HepG2 (cell line): ENCODE data around the gene CDK15. TPM values are rescaled to one million over a fixed set of nuclear protein-coding genes. Genes with fewer than 3 reads are reported as not detected.

Source experiments
- MYC ChIP-seq: sonication (generic); formaldehyde crosslinking; IDR thresholded peaks from 2 replicates; pipeline ENCODE4 v1.9.0; 2021; ENCODE audit warnings: missing genetic modification reagents, borderline replicate concordance
- MYPOP ChIP-seq: sonication (generic); formaldehyde crosslinking; IDR thresholded peaks from 2 replicates; pipeline ENCODE4 v1.8.1; 2023; ENCODE audit warnings: mild to moderate bottlenecking, moderate library complexity, missing genetic modification reagents
- NR1H2 ChIP-seq: sonication (generic); formaldehyde crosslinking; IDR thresholded peaks from 2 replicates; pipeline ENCODE4 v1.8.1; 2022; ENCODE audit warnings: low read depth, missing genetic modification reagents, borderline replicate concordance
- PAXIP1 ChIP-seq: sonication (generic); formaldehyde crosslinking; conservative IDR thresholded peaks from 2 replicates; pipeline ENCODE4 v1.4.0; 2020; ENCODE audit warnings: mild to moderate bottlenecking, missing genetic modification reagents, moderate library complexity
- TRIM22 ChIP-seq: fragments of 450-650 bp; IDR thresholded peaks from 2 replicates; pipeline ENCODE4 v1.6.1; 2017
- ZFY ChIP-seq: sonication (generic); formaldehyde crosslinking; IDR thresholded peaks from 2 replicates; pipeline ENCODE4 v1.4.0; 2020; ENCODE audit warnings: missing genetic modification reagents
- ZNF235 ChIP-seq: sonication (generic); formaldehyde crosslinking; IDR thresholded peaks from 2 replicates; pipeline ENCODE4 v1.8.1; 2023; ENCODE audit warnings: mild to moderate bottlenecking, missing genetic modification reagents, borderline replicate concordance
- ZNF549 ChIP-seq: sonication (generic); formaldehyde crosslinking; IDR thresholded peaks from 2 replicates; pipeline ENCODE4 v1.5.0; 2020; ENCODE audit warnings: missing genetic modification reagents
- ZNF709 ChIP-seq: sonication (generic); formaldehyde crosslinking; IDR thresholded peaks from 2 replicates; pipeline ENCODE4 v1.5.0; 2020; ENCODE audit warnings: mild to moderate bottlenecking, missing genetic modification reagents
- polyA plus RNA-seq, 8 experiments: library from polyadenylated mRNA; depleted of rRNA in 3 of 8; stranded (reverse) in 7 of 8; unstranded in 1 of 8; fragments of >200 nt; fragmentation: Illumina TruSeq in 4 of 8; extraction: Trizol in 4 of 8; gene quantifications; 2 replicates each; pipeline versions ENCODE4 v1.2.1 to v1.2.3, GENCODE V29; 2011 to 2016; ENCODE audit warnings: low read depth in 4 of 8, missing spikeins in 1 of 8, mixed read lengths in 1 of 8; ENCODE audit not compliant: insufficient read depth in 1 of 8
- total RNA-seq, 5 experiments: library from RNA; depleted of rRNA; stranded (reverse); fragments of >200 nt; fragmentation: Illumina TruSeq; extraction: Trizol; gene quantifications; 2 replicates each; pipeline ENCODE4 v1.2.3, GENCODE V29; 2016; ENCODE audit warnings: low read depth in 1 of 5
- TF ChIP-seq, protein P1 (sequence below): sonication (generic); formaldehyde crosslinking; IDR thresholded peaks from 2 replicates; pipeline ENCODE4 v1.4.0; 2020; ENCODE audit warnings: missing genetic modification reagents

Gene CDK15
- total and polyA plus RNA-seq, 2 of the 13 experiments (the other 11 are each of a cell fraction or from before 2014, with no cell fraction given) = not detected

DNA sequence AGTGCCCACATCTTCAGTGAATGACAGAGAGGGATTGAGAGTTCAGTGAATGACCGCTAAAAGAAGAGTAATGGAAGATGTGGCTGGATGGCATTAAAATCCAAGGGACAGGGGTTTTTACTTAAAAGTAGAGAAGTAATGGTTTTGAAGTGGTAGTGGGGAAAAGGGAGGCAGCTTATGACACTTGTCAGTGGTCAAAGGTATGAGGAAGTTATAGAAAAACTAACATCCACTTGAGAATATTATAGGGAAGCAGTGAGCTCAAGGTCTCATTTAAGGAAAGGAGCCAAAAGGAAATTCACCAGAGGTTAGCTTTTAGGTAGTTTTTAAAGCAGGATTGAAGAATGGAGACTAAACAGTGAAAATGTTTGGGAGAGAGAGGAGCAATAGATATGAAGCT lies 24.3 kb downstream of the CDK15 start (continued):
- TF ChIP-seq, protein P1, sequence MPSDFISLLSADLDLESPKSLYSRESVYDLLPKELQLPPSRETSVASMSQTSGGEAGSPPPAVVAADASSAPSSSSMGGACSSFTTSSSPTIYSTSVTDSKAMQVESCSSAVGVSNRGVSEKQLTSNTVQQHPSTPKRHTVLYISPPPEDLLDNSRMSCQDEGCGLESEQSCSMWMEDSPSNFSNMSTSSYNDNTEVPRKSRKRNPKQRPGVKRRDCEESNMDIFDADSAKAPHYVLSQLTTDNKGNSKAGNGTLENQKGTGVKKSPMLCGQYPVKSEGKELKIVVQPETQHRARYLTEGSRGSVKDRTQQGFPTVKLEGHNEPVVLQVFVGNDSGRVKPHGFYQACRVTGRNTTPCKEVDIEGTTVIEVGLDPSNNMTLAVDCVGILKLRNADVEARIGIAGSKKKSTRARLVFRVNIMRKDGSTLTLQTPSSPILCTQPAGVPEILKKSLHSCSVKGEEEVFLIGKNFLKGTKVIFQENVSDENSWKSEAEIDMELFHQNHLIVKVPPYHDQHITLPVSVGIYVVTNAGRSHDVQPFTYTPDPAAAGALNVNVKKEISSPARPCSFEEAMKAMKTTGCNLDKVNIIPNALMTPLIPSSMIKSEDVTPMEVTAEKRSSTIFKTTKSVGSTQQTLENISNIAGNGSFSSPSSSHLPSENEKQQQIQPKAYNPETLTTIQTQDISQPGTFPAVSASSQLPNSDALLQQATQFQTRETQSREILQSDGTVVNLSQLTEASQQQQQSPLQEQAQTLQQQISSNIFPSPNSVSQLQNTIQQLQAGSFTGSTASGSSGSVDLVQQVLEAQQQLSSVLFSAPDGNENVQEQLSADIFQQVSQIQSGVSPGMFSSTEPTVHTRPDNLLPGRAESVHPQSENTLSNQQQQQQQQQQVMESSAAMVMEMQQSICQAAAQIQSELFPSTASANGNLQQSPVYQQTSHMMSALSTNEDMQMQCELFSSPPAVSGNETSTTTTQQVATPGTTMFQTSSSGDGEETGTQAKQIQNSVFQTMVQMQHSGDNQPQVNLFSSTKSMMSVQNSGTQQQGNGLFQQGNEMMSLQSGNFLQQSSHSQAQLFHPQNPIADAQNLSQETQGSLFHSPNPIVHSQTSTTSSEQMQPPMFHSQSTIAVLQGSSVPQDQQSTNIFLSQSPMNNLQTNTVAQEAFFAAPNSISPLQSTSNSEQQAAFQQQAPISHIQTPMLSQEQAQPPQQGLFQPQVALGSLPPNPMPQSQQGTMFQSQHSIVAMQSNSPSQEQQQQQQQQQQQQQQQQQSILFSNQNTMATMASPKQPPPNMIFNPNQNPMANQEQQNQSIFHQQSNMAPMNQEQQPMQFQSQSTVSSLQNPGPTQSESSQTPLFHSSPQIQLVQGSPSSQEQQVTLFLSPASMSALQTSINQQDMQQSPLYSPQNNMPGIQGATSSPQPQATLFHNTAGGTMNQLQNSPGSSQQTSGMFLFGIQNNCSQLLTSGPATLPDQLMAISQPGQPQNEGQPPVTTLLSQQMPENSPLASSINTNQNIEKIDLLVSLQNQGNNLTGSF = no peak
- TF ChIP-seq MYPOP (CRISPR knock-in tag) (no peak), ZNF549 (no peak), ZFY (no peak), ZNF235 (CRISPR knock-in tag) (no peak), NR1H2 (no peak), TRIM22 (no peak), MYC (no peak), ZNF709 (CRISPR knock-in tag) (no peak), PAXIP1 (CRISPR knock-in tag) (no peak)
